HepG2 (cell line): ENCODE results near the gene COCH. TPM values are rescaled to one million over a fixed set of nuclear protein-coding genes. Genes with fewer than 3 reads are reported as not detected.

Source experiments
- BCLAF1 ChIP-seq: fragments of 450-650 bp; IDR thresholded peaks from 2 replicates; pipeline ENCODE4 v1.6.1; 2017; ENCODE audit warnings: mild to moderate bottlenecking
- CAMTA2 ChIP-seq: sonication (generic); formaldehyde crosslinking; IDR thresholded peaks from 2 replicates; pipeline ENCODE4 v1.4.0; 2020; ENCODE audit warnings: mild to moderate bottlenecking, missing genetic modification reagents, borderline replicate concordance
- DDIT3 ChIP-seq: sonication (generic); formaldehyde crosslinking; IDR thresholded peaks from 2 replicates; pipeline ENCODE4 v1.4.0; 2020; ENCODE audit warnings: mild to moderate bottlenecking, missing genetic modification reagents
- ERF ChIP-seq: IDR thresholded peaks from 2 replicates; pipeline ENCODE4 v1.6.1; 2018; ENCODE audit warnings: missing biosample characterization, missing genetic modification reagents
- GZF1 ChIP-seq: sonication (generic); formaldehyde crosslinking; IDR thresholded peaks from 2 replicates; pipeline ENCODE4 v1.5.1; 2020; ENCODE audit warnings: mild to moderate bottlenecking, missing genetic modification reagents
- KAT7 ChIP-seq: IDR thresholded peaks from 2 replicates; pipeline ENCODE4 v1.6.1; 2018; ENCODE audit warnings: borderline replicate concordance, missing compliant biosample characterization
- THYN1 ChIP-seq: sonication (generic); formaldehyde crosslinking; IDR thresholded peaks from 2 replicates; pipeline ENCODE4 v1.8.1; 2023; ENCODE audit warnings: low read depth, mild to moderate bottlenecking, moderate library complexity, missing genetic modification reagents, borderline replicate concordance
- ZNF124 ChIP-seq: sonication (generic); formaldehyde crosslinking; IDR thresholded peaks from 2 replicates; pipeline ENCODE4 v1.4.0; 2020; ENCODE audit warnings: missing genetic modification reagents
- ZNF605 ChIP-seq: sonication (generic); formaldehyde crosslinking; IDR thresholded peaks from 2 replicates; pipeline ENCODE4 v1.8.0; 2022; ENCODE audit warnings: mild to moderate bottlenecking, missing genetic modification reagents
- ZNF839 ChIP-seq: sonication (generic); formaldehyde crosslinking; IDR thresholded peaks from 2 replicates; pipeline ENCODE4 v1.4.0; 2020; ENCODE audit warnings: missing genetic modification reagents, mild to moderate bottlenecking, borderline replicate concordance
- polyA plus RNA-seq, 8 experiments: library from polyadenylated mRNA; depleted of rRNA in 3 of 8; stranded (reverse) in 7 of 8; unstranded in 1 of 8; fragments of >200 nt; fragmentation: Illumina TruSeq in 4 of 8; extraction: Trizol in 4 of 8; gene quantifications; 2 replicates each; pipeline versions ENCODE4 v1.2.1 to v1.2.3, GENCODE V29; 2011 to 2016; ENCODE audit warnings: low read depth in 4 of 8, missing spikeins in 1 of 8, mixed read lengths in 1 of 8; ENCODE audit not compliant: insufficient read depth in 1 of 8
- total RNA-seq, 5 experiments: library from RNA; depleted of rRNA; stranded (reverse); fragments of >200 nt; fragmentation: Illumina TruSeq; extraction: Trizol; gene quantifications; 2 replicates each; pipeline ENCODE4 v1.2.3, GENCODE V29; 2016; ENCODE audit warnings: low read depth in 1 of 5
- TF ChIP-seq, protein P1 (sequence below): sonication (generic); formaldehyde crosslinking; IDR thresholded peaks from 2 replicates; pipeline ENCODE4 v1.4.0; 2020; ENCODE audit warnings: mild to moderate bottlenecking, missing genetic modification reagents, borderline replicate concordance
- TF ChIP-seq, protein P2 (sequence below): sonication (generic); formaldehyde crosslinking; IDR thresholded peaks from 2 replicates; pipeline ENCODE4 v1.5.1; 2020; ENCODE audit warnings: mild to moderate bottlenecking, missing genetic modification reagents
- TF ChIP-seq, protein P3 (sequence below): sonication (generic); formaldehyde crosslinking; IDR thresholded peaks from 2 replicates; pipeline ENCODE4 v1.5.1; 2020; ENCODE audit warnings: missing genetic modification reagents, mild to moderate bottlenecking, borderline replicate concordance

The COCH gene
- total and polyA plus RNA-seq, 2 of the 13 experiments (the other 11 are each of a cell fraction or from before 2014, with no cell fraction given) = 78.2 to 79.3 TPM

GRCh38 chr14:30888480-30889243 is 14.3 kb downstream of the COCH start (continued):
- TF ChIP-seq, protein P1, sequence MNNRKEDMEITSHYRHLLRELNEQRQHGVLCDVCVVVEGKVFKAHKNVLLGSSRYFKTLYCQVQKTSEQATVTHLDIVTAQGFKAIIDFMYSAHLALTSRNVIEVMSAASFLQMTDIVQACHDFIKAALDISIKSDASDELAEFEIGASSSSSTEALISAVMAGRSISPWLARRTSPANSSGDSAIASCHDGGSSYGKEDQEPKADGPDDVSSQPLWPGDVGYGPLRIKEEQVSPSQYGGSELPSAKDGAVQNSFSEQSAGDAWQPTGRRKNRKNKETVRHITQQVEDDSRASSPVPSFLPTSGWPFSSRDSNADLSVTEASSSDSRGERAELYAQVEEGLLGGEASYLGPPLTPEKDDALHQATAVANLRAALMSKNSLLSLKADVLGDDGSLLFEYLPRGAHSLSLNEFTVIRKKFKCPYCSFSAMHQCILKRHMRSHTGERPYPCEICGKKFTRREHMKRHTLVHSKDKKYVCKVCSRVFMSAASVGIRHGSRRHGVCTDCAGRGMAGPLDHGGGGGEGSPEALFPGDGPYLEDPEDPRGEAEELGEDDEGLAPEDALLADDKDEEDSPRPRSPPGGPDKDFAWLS (CRISPR knock-in tag) = no peak
- TF ChIP-seq, protein P2, sequence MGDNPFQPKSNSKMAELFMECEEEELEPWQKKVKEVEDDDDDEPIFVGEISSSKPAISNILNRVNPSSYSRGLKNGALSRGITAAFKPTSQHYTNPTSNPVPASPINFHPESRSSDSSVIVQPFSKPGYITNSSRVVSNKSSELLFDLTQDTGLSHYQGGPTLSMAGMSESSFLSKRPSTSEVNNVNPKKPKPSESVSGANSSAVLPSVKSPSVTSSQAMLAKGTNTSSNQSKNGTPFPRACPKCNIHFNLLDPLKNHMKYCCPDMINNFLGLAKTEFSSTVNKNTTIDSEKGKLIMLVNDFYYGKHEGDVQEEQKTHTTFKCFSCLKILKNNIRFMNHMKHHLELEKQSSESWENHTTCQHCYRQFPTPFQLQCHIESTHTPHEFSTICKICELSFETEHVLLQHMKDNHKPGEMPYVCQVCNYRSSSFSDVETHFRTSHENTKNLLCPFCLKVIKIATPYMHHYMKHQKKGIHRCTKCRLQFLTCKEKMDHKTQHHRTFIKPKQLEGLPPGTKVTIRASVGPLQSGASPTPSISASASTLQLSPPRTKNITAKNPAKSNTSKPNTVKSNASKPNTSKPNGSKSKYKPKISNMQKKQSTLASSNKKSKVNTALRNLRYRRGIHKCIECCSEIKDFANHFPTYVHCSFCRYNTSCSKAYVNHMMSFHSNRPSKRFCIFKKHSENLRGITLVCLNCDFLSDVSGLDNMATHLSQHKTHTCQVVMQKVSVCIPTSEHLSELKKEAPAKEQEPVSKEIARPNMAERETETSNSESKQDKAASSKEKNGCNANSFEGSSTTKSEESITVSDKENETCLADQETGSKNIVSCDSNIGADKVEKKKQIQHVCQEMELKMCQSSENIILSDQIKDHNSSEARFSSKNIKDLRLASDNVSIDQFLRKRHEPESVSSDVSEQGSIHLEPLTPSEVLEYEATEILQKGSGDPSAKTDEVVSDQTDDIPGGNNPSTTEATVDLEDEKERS (CRISPR knock-in tag) = no peak
- TF ChIP-seq ZNF839 (CRISPR knock-in tag) = no peak
- peak; percentile 43; the same call in 1 of the 2 replicates for TF ChIP-seq ERF (CRISPR knock-in tag)
- TF ChIP-seq, protein P3, sequence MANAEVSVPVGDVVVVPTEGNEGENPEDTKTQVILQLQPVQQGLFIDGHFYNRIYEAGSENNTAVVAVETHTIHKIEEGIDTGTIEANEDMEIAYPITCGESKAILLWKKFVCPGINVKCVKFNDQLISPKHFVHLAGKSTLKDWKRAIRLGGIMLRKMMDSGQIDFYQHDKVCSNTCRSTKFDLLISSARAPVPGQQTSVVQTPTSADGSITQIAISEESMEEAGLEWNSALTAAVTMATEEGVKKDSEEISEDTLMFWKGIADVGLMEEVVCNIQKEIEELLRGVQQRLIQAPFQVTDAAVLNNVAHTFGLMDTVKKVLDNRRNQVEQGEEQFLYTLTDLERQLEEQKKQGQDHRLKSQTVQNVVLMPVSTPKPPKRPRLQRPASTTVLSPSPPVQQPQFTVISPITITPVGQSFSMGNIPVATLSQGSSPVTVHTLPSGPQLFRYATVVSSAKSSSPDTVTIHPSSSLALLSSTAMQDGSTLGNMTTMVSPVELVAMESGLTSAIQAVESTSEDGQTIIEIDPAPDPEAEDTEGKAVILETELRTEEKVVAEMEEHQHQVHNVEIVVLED = peak; percentile 1; the same call in 1 of the 2 replicates
- no peak for TF ChIP-seq DDIT3 (CRISPR knock-in tag)
- TF ChIP-seq BCLAF1 = no peak
- TF ChIP-seq GZF1 (CRISPR knock-in tag) = no peak
- TF ChIP-seq CAMTA2 (CRISPR knock-in tag) = no peak
- TF ChIP-seq KAT7 (CRISPR knock-in tag) = no peak
- TF ChIP-seq ZNF124 (CRISPR knock-in tag) = no peak
- TF ChIP-seq THYN1 = no peak
- no peak for TF ChIP-seq ZNF605 (CRISPR knock-in tag)
